Right cardiac atrium (tissue), 5 donors: ENCODE measurements around the gene CPLX1. TPM values are rescaled to one million over a fixed set of nuclear protein-coding genes. Genes with fewer than 3 reads are reported as not detected.
A peak's percentile ranks its signal among the peaks of the same experiment; 100 is the strongest.

Source experiments
- ATAC-seq, 2 donors: fragments of 200-7000 bp; cut with Tn5 transposase; one replicate each; pipeline versions ENCODE4 v1.8.0 to v1.9.1; 2020; ENCODE audit warnings: moderate library complexity in 2 of 2, mild to moderate bottlenecking in 1 of 2
- DNase-seq, 3 donors: peaks; one replicate each; pipeline ENCODE4 v3.0.0-alpha.2; 2020
- H3K27ac ChIP-seq: one replicate; pipeline ENCODE4 v1.5.1; 2013; ENCODE audit warnings: mild to moderate bottlenecking, low read length, control low read depth, moderate library complexity
- H3K27me3 ChIP-seq: one replicate; pipeline ENCODE4 v1.6.1; 2013; ENCODE audit not compliant: control insufficient read depth, insufficient read depth
- H3K4me1 ChIP-seq: one replicate; pipeline ENCODE4 v1.6.1; 2013; ENCODE audit warnings: low read length; ENCODE audit not compliant: control insufficient read depth, insufficient read depth
- H3K4me3 ChIP-seq: one replicate; pipeline ENCODE4 v1.5.1; 2013; ENCODE audit warnings: low read length, control low read depth
- H3K9me3 ChIP-seq: one replicate; pipeline ENCODE4 v1.6.1; 2013; ENCODE audit warnings: low read length; ENCODE audit not compliant: control insufficient read depth
- WGBS: extraction: QIAGEN DNeasy Blood & Tissue Kit; methylation state at CpG from one replicate; pipeline ENCODE4 v1.1.7; 2013; 5-methylcytosine and 5-hydroxymethylcytosine counted together
- intact Hi-C, 4 donors: fragments of 100-400 bp; cut with DNase I; formaldehyde crosslinking; loops; one replicate each; pipeline versions ENCODE4 v1.11.0 to v1.14.0; 2022 to 2023
- polyA plus RNA-seq: library from polyadenylated mRNA; stranded (reverse); fragments of 200-250 nt; gene quantifications from one replicate; pipeline ENCODE4 v1.2.3, GENCODE V29; 2013
- total RNA-seq, 4 donors: library from RNA; stranded (reverse); fragmentation: NEBNext Ultra II Directional; extraction: Animal tissue kit (Norgen Biotek cat#: 25700); gene quantifications; one replicate each; pipeline ENCODE4 v1.2.1, GENCODE V29; 2021
- donor health status: healthy with polysubstance abuse.
- donor health status: DM: no; HTN: yes; CAD: no.
- donor health status: DM: no; HTN: no; CAD: no.
- donor health status: DM: no; HTN: yes; CAD: no; lungs with severe emphysema.
- donor health status: DM: yes; HTN: yes; CAD: no.

Gene CPLX1
- total and polyA plus RNA-seq, 5 donors, result 2.1 to 9.3 (median 5.4) TPM

DNA sequence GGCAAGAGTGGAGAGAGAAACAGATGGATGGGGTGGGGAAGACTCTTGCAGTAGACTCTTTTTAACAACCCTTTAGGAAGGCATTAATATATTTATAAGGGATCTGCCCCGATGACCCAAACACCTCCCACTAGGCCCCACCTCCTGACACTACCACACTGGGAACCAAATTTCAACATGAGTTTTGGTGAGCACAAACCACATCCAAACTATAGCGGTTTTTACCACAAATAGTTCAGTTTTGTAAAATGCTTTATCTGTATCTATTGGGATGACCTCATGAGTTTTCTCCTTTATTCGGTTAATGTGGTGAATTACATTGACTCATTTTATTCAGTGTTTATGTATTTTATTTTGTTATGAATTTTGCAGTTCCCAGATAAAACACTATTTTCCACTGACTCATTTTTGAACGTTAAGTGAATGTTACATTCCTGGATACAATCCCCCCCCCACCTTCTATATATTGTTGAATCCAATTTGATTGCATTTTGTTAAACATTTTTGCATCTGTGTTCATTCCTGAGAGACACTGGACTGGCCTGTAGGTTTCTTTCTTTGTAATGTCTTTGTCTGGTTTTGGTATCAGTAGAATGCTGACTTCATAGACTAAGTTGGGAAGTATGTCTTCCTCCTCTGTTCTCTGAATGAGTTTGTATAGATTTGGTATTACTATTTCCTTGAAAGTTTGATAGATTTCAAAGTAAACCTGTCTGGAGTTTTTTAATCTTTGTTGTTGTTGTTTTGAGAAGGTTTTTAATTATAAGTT is 13.9 kb upstream of the CPLX1 start:
- intact Hi-C loops, result no loop called here
- 89% methylated on average over 4 of the region's 4 CpGs for WGBS
- no peaks in the 10 kb centered on the region for H3K4me1 ChIP-seq
- ATAC-seq, result no peak
- no peaks in the 10 kb centered on the region for H3K27me3 ChIP-seq
- no peak overlapping the region for H3K27ac ChIP-seq
- no peak for DNase-seq
- H3K9me3 ChIP-seq, result no peaks in the 10 kb centered on the region
- no peak overlapping the region for H3K4me3 ChIP-seq

DNA sequence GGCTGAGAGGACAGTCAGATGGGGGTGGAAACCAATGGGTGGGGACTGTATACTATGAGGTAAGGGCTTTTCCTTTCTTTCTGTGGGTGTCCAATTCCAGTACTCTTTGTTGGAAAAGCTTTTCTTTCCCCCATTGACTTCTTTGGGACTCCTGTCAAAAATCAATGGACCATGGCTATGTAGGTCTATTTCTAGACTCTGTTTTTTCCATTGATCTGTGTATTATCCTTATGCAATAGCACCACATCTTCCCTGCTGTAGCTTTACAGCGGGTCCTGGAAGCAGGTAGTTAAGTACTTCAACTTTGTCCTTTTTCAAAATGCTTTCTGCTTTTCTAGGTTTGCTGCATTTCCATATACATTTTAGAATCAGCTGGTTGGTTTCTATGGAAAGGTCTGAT is 11.8 kb upstream of the CPLX1 start:
- Histone ChIP-seq H3K4me1 (no peaks in the 10 kb centered on the region), H3K27me3 (no peaks in the 10 kb centered on the region), H3K9me3 (no peaks in the 10 kb centered on the region), H3K4me3 (no peak overlapping the region), H3K27ac (no peak overlapping the region)
- WGBS, result 97% methylated on average over 1 of the region's 1 CpG
- intact Hi-C loops, result no loop called here
- ATAC-seq, result no peak
- DNase-seq, result no peak

DNA sequence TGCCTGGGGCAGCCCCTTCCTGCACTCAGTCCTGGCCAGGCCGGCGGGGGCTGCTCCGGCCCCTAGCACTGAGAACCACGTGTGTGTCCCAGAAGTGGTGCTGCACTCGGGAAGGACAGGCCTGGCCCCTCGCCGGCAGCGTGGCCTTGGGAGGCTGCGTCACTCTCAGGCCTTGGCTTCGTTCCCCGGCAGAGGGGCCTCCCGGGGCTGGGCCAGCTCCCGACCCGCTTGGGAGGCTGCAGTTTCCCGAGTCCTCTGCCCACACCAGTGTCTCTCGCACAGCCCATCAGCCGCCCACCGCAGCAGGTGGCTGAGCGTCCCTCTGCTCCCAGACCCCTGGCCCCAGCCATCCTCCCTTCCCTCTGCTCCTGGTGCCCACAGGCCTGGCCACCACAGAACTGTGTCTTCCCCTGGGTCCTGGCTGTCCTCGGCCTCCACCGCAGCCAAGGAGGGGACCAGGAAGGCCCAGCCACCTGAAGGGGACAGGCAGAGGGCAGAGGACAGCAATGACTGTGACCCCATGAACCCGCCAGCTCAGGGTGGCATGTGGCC is 10.9 kb upstream of the CPLX1 start:
- H3K4me3 ChIP-seq, result no peak overlapping the region
- intact Hi-C loops, result no loop called here
- H3K9me3 ChIP-seq, result no peaks in the 10 kb centered on the region
- ATAC-seq (peak; percentile 6 to 49), DNase-seq (peak in 2 of 3 donors; percentile 51 to 60)
- 87% methylated on average over 22 of the region's 22 CpGs for WGBS
- no peak overlapping the region for H3K27ac ChIP-seq
- H3K27me3 ChIP-seq, result no peaks in the 10 kb centered on the region
- H3K4me1 ChIP-seq, result no peaks in the 10 kb centered on the region

DNA sequence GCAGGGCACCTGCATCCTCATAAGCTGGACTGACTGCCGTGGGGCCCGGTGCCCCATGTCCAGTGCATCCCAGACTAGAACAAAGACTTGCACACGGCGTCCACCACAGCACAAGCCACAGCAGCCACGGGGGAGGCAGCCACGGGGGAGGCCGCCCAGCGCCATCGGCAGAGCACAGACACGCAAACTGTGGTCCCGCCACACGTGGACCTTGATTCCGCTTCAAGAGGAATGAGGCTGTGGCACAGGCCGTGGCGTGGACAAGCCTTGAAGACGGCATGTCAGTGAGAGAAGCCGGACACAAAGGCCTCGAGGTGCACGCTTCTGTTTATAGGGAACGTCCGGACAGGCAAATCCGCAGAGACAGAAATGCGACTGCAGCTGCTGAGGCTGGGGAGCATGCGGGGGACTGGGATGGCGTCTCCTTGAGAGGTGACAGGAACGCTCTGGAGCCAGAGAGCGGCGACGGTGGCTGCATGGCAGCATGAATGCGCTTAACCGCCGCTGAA is 10.1 kb upstream of the CPLX1 start:
- Histone ChIP-seq H3K9me3 (no peaks in the 10 kb centered on the region), H3K4me1 (no peaks in the 10 kb centered on the region), H3K27ac (no peak overlapping the region), H3K27me3 (no peaks in the 10 kb centered on the region), H3K4me3 (no peak overlapping the region)
- ATAC-seq, result no peak
- intact Hi-C loops, result no loop called here
- 93% methylated on average over 32 of the region's 32 CpGs for WGBS
- peak in 1 of 3 donors; percentile 28 for DNase-seq

DNA sequence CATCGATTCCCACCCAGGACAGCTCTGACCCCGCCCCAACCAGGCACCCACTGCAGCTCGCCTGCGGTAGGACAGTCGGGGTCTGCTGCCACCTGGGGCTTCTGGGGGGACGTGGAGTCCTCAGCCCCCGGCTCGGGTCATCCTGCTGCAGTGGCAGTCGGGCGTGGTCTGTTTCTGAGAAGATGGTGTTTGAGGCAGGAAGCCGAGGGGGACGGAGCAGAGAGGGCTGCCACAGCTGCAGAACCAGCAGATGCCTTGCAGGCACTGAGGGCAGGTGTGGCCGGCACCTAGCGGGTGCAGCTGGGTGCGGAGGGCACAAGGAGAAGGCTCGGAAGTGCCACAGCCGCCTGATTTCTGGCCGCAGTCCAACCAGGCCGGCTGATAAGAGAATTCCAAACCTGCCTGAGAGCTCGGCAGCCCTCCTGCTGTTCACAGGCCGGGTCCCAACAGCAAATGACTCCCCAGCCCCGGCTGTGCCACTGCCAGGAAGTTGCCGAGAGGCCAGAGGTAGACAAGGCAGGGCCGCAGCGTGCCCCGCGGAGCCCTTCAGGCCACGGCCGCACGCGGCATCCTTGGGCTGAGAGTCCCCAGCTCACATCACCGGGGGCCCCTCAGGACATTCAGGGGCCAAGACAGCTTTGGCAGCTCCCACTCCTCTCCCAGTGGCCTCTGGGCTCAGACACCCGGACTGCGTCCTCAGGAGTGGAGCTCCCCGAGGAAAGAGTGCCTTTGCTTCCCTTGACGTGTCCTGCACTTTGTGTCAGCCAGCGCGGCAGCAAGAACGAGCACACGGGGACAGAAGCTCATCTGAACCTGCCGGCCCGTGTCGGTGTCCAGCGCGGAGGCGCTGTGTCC is 9.4 kb upstream of the CPLX1 start:
- Histone ChIP-seq H3K9me3 (no peaks in the 10 kb centered on the region), H3K4me3 (no peak overlapping the region), H3K4me1 (no peaks in the 10 kb centered on the region), H3K27ac (no peak overlapping the region), H3K27me3 (no peaks in the 10 kb centered on the region)
- 69% methylated on average over 46 of the region's 46 CpGs for WGBS
- peak in 2 of 3 donors; percentile 68 to 77 for DNase-seq
- intact Hi-C loops, result no loop called here
- peak in 1 of 2 donors; percentile 40 for ATAC-seq

DNA sequence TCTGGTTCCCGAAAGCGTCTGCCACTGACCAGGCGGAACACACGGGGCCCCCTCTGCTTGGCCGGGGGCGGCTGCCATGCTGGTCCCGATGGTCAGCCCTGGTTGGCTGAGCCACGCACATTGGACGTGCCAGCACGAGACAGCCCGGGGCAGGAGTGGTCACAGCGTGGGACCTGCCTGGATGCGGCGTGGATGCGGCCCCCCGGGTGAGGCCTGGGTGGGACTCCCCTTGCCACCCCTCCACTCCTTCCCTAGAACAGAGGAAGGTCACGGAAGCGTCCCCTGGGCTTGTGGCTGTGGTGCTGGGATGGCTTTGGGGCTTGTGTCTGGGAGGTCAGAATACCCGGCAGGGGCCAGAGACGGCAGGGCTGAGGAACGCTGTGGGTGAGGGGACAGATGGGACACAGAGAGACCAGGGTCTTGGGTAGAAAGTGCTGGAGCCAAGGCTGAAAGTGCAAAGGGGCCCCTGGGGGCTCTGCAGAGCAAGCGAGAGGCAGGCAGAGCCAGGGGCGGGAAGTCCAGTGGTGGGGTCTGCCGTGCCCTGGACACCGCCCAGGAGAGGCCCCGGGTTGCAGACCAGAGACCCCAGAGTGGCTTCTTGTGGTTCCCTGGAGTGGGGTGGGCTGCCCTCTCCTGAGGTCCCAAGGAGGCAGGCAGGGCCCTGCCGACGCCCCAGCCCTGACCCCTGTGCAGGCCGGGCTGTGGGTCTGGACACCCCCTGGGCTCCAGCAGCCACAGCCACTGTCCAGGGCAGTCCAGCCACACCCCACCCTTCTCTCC is 8.6 kb upstream of the CPLX1 start:
- ATAC-seq (peak in 1 of 2 donors; percentile 3), DNase-seq (peak in 1 of 3 donors; percentile 46)
- H3K4me1 ChIP-seq, result no peaks in the 10 kb centered on the region
- H3K9me3 ChIP-seq, result no peaks in the 10 kb centered on the region
- no peak overlapping the region for H3K4me3 ChIP-seq
- H3K27ac ChIP-seq, result no peak overlapping the region
- intact Hi-C loops, result no loop called here
- H3K27me3 ChIP-seq, result no peaks in the 10 kb centered on the region
- WGBS, result 79% methylated on average over 29 of the region's 29 CpGs

DNA sequence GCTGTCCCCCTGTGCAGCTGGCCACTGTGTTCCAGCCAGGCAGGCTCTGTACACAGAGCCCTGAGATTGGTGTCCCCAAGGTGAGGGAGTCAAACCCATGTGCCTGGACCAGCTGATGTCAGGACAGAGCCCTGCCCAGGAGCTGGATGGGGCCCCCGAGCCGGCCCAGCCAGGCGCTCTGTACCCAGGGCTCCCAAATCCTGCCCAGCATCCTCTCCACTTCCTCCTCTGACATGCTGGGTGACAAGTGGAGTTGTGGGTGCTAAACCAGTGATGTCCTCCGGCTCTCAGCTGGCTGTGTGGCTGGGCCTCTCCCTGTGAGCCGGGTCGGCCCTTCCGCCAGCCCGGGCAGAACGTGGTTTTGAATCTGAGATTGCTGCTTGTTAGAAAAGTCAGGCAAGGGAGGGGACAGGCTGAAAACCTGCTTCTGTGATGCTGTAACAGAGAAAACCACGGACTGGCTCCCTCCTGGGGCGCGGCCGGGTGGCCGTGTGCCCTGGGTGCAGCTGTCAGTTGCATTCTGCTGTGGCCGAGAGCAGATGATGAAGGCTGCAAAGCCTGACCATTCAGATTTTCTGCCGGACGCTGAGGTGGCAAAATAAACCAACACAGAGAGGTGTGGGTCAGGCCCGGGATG is 7.9 kb upstream of the CPLX1 start:
- Histone ChIP-seq H3K4me1 (no peaks in the 10 kb centered on the region), H3K4me3 (no peak overlapping the region), H3K27me3 (no peaks in the 10 kb centered on the region), H3K27ac (no peak overlapping the region), H3K9me3 (no peaks in the 10 kb centered on the region)
- ATAC-seq (no peak), DNase-seq (peak in 1 of 3 donors; percentile 25)
- 73% methylated on average over 18 of the region's 18 CpGs for WGBS
- intact Hi-C loops, result no loop called here

DNA sequence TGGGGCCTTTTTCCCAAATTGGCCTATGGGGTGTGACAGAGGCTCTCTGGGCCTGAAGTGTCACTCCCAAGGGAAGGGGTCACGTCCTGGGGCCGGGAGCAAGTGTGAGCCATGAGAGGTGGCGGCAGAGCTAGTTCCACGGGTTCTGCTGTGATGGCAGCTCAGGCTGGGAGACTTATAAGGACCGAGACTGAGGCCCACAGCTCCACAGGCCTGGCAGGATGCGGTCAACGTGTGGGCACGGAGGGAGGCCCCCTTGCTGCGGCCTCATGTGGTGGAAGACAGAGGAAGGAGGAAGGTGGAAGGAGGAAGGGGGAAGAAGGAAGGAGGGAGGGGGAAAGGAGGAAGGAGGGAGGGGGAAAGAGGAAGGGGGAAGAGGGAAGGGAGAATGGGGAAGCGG is 7.2 kb upstream of the CPLX1 start:
- no peaks in the 10 kb centered on the region for H3K9me3 ChIP-seq
- peak in 1 of 3 donors; percentile 16 for DNase-seq
- 63% methylated on average over 10 of the region's 10 CpGs for whole genome bisulfite sequencing
- no peak overlapping the region for H3K27ac ChIP-seq
- no peaks in the 10 kb centered on the region for H3K4me1 ChIP-seq
- no peak overlapping the region for H3K4me3 ChIP-seq
- H3K27me3 ChIP-seq, result no peaks in the 10 kb centered on the region
- no peak for ATAC-seq
- intact Hi-C loops, result no loop called here

DNA sequence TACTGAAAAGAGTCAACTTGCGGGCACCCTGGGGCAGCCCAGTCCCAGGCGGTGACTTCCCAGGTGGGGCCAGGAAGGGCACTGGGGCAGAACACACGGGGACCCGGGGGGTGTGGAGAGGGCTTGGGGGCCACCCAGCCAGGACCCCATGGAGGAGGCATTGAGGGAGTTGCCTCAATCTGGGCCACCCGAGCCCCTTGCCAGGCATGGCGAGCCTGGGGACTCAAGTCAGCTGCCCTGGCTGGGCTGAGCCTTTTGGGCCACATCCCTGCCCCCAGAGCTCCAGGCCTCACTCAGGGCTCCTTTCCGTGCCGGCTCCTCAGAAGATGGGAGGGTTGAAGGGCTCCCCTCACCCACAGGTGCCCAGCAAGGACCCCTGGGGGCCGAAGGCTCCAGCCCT is 6.6 kb upstream of the CPLX1 start:
- DNase-seq (peak in 1 of 3 donors; percentile 38), ATAC-seq (no peak)
- H3K4me3 ChIP-seq, result no peak overlapping the region
- H3K4me1 ChIP-seq, result no peaks in the 10 kb centered on the region
- no peaks in the 10 kb centered on the region for H3K27me3 ChIP-seq
- intact Hi-C loops, result no loop called here
- H3K9me3 ChIP-seq, result no peaks in the 10 kb centered on the region
- no peak overlapping the region for H3K27ac ChIP-seq
- WGBS, result 89% methylated on average over 9 of the region's 9 CpGs

DNA sequence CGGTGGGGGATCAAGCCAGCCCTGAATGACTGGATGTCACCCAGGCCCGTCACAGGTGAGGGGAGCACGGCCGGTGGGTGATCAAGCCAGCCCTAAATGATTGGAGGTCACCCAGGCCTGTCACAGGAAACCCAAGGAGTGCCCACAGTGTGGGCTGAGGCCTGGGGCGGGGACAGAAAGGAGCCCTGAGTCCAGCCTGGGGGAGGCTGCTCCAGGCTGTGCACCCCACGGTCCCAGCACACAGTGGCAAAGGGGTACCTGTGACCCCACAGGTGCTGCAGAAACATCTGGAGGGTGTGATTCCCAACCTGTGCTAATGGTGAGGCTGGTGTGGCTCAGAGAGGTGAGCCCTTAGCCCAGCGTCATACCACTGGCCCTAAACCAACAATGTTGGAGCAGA is 6.2 kb upstream of the CPLX1 start:
- Histone ChIP-seq H3K4me3 (no peak overlapping the region), H3K4me1 (no peaks in the 10 kb centered on the region), H3K27ac (no peak overlapping the region), H3K27me3 (no peaks in the 10 kb centered on the region), H3K9me3 (no peaks in the 10 kb centered on the region)
- WGBS, result 95% methylated on average over 7 of the region's 7 CpGs
- no peak for ATAC-seq
- intact Hi-C loops, result no loop called here
- DNase-seq, result no peak
